GM21717 (cell line): ENCODE data around the gene HAT1.
"Not testable (repeated sequence)": the region's sequence is repeated elsewhere in the genome, so short reads cannot be mapped to it uniquely, and the experiment has no call there.

ENCODE experiments used
- ATAC-seq: cut with Tn5 transposase; IDR thresholded peaks from one replicate; pipeline ENCODE4 v1.9.1; 2021; ENCODE audit warnings: mild to moderate bottlenecking, moderate library complexity; ENCODE audit not compliant: unreplicated experiment

Gene HAT1

DNA sequence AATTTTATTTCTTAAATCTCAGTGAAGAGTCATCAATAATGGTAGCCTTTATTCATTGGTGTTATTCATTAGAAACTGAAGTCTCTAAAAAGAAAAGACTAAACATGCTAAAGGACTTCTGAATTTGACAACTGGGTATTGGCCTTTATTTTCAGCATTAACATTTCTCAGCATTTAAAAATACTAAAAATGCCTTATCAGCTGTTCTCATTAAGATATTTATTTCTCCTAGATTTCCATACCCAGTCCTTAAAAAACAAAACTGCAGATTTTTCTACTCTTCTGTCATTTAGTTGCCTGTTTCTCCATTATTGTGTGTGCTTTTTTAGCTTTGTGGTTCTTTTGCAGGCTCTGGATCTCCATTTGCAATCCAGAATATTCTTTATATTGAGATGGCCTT is 46.2 kb downstream of the HAT1 start:
- no peak for ATAC-seq

DNA sequence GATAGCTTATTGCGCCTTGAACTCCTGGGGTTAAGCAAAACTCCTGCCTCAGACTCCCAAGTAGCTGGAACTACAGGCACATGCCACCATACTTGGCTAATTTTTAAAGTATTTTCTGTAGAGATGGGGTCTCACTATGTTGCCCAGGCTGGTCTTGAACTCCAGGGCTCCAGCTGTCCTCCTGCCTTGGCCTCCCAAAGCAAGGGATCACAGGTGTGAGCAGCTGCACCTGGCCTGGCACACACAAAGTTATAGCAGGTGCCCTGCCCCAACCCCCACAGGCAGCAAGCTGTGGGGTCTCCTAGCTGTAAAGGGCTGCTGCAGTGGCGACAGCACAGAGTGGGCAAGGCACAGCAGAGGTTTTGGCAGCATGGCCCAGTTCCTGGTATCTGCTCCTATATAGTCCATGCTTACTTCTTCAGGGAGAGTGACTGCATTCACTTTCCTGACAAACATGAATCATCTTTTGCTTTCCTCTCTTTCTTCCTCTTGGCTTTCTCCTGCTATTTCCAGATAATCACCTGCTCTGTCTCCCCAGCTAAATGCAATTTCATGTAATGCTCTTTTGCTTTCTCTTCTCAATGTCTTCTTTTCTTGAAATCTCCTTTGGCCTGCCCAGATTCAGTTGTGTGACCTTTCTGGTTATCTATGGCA is 50.2 kb downstream of the HAT1 start:
- ATAC-seq, result no peak

- no peak for ATAC-seq
Measured at GRCh38 chr2:171979103-171979502, 56.8 kb downstream of the HAT1 start.

- ATAC-seq, result not testable (repeated sequence)
Measured at GRCh38 chr2:171983924-171984323, 61.7 kb downstream of the HAT1 start.

DNA sequence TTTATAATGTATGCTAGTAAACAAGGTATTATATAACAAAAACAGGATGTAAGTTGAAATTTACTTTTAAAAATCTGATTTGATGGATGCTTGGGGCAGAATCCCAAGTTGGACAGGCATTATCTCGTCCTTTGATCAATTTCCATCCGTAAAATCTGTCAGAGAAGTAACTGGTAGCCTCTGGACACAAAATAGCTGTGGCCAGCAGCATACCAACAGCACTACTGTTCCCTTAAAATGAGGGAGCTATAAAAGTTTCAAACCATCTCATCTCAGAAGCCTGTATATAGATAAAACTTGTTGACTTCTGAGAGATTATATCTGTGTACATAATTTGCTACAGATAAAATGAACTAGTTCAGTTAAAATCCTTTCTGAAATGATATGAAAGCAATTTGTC is 62.8 kb downstream of the HAT1 start:
- ATAC-seq, result no peak

GRCh38 chr2:171986778-171987177 is 64.5 kb downstream of the HAT1 start:
- no peak for ATAC-seq

GRCh38 chr2:171991027-171991426 is 68.8 kb downstream of the HAT1 start:
- no peak for ATAC-seq

DNA sequence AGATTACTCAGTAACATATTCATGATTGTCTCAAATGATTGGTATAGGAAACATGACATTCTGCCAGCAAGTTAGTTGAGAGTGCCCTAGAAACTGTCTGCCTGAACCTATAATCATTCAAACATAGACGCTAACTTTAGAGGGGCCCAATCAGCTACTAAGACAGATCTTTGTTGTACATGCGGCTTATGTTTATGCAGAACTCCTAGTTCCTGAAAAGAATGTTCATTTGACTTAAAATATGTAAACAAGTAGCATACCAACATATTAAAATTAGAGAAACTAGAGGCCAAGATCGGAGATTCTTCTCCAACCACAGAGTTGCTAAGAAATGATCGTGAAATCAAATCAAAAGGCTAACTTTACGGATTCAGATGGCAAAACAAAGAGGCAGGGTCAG is 73.3 kb downstream of the HAT1 start:
- no peak for ATAC-seq

DNA sequence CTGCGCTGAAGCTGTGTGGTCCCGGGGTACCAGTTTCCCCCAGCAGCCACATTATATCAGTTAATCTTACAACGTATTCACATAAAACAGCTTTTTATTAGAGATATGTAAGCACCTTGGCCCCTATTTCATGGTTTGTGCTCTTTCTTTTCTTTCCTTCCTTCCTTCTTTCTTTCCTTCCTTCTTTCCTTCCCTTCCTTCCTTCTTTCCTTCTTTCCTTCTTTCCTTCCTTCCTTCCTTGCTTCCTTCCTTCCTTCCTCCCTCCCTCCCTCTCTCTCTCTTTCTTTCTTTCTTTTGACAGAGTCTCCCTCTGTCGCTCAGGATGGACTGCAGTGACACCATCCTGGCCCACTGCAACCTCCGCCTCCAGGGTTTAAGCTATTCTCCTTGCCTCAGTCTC is 73.8 kb downstream of the HAT1 start:
- no peak for ATAC-seq

- not testable (repeated sequence) for ATAC-seq
Measured at GRCh38 chr2:171997031-171997430, 74.8 kb downstream of the HAT1 start.

- ATAC-seq, result no peak
Measured at GRCh38 chr2:171999161-171999560, 76.9 kb downstream of the HAT1 start.

DNA sequence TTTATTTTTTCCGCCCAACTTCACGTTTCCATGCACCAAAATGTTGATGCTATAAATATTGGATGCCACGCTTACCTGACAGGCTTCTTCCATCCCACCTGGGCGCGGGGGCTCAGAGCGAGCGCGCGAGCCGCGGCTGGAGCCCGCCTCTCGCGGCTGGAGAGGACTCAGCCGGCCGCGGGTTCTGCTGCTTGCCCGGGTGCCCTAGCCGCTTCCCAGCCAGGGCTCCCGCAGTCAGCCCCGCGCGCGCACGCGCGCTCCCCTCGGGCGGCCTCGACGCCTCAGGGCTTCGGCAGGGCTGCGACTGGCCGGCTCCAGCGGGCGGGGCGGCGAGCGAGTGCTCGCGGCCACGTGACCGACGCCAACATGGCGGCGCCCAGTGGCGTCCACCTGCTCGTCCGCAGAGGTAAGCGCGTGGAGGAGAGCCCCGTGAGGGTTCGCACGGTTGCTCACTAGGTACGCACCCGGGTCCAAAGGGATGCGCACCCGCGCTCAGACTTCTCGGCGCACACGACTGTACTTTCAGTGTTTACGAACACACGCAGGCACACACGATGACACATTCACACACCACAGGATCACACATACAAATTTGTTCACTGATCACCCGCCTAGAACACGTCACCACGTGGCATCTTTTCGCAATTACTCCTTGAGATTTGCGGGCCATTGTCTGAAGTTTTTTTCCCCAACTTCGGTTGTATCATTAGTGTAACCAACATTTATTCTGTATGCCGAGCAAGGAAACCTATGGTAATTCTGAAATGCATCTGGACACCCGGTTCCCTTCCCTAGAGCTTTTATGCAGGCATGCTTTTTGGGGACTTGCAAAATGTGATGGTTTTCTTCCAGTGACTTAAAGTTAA is 77.6 kb downstream of the HAT1 start, which contains the start of gene METAP1D:
TSS of gene METAP1D (plus strand) at position 350 of the 866 bp plus-strand sequence. CDS start at position 367, 17 bp downstream.
- peak; percentile 88 for ATAC-seq

GRCh38 chr2:172000696-172001361 is 78.6 kb downstream of the HAT1 start:
- no peak for ATAC-seq

- no peak for ATAC-seq
Measured at GRCh38 chr2:172007372-172007771, 85.1 kb downstream of the HAT1 start.

DNA sequence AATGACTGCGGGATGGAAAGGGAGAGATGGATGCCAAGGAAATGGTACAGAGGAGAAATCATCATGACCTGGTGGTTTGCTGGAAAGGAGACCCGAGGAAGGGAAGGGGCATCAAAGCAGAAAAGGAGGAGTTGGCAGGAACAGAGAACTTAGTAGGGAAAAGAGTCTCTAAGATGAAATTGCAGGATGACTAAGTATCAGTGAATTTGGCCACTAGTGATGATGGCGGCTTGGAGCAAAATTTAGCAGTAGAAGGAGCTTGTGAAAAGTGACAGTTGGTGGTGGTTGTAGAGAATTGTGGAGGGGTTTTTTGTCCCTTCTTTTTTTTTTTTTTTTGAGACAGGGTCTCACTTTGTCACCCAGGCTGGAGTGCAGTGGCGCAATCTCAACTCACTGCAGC is 87.6 kb downstream of the HAT1 start:
- no peak for ATAC-seq

GRCh38 chr2:172011812-172012575 is 89.7 kb downstream of the HAT1 start:
- ATAC-seq, result no peak

DNA sequence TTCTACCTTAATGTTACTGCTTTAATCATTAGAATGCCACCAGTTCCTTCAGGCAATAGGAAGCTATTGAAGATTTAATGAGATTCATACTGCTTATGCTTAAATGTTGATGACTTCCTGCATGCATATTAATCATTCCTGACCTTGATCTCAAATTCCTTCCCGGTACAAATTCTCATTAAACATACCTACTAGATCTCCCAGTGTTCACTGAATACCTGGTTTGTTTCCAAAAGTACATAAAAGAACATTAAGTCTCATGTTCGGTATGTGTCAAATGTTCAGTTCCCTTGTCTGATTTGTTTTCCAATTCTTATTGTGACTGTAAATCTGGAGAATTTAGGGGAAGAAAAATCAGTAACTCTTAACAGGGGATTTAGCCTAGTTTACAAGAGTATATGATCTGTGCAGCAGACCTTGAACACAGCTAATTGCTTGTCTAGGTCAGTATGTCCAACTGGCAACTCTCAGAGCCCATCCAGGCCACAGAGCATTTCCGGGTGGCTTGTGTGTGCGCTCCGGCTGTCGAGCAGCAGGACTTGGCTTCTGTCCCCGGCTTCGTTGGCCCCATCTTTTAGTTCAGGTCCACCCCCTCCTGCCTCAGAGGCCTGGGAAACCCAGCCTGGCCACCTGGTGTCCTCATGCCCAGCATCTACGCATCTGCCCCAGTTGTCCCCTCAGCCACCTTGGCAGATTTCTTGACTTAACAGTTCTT is 90.6 kb downstream of the HAT1 start:
- ATAC-seq, result no peak

- peak; percentile 70 for ATAC-seq
Measured at GRCh38 chr2:172013396-172013795, 91.1 kb downstream of the HAT1 start.

- no peak for ATAC-seq
Measured at GRCh38 chr2:172021074-172021931, 99.0 kb downstream of the HAT1 start.
